PC-3 (cell line): ENCODE results near the gene CAPN8.

Experiments used
- CTCF ChIP-seq: fragments of 300-600 bp; sonication (generic); conservative IDR thresholded peaks from 2 replicates; pipeline ENCODE4 v1.5.1; 2017; ENCODE audit warnings: antibody characterized with exemption, low read depth, mild to moderate bottlenecking, low read length
- EZH2 ChIP-seq: fragments of 300-600 bp; sonication (generic); IDR thresholded peaks from one replicate; pipeline ENCODE4 v1.6.1; 2017; ENCODE audit warnings: antibody characterized with exemption, mild to moderate bottlenecking, low read length; ENCODE audit not compliant: unreplicated experiment
- EZH2phosphoT487 ChIP-seq: fragments of 300-600 bp; sonication (generic); IDR thresholded peaks from 2 replicates; pipeline ENCODE4 v1.6.1; 2018; ENCODE audit warnings: mild to moderate bottlenecking, antibody characterized with exemption, low read length, borderline replicate concordance

- no peak for TF ChIP-seq CTCF
- TF ChIP-seq EZH2, result no peak
- no peak for TF ChIP-seq EZH2phosphoT487
Observed at GRCh38 chr1:223542831-223543230, 122.7 kb downstream of the CAPN8 start.
